ENCODE results near the gene FLOT1. TPM values are rescaled to one million over a fixed set of nuclear protein-coding genes. Genes with fewer than 3 reads are reported as not detected.

The FLOT1 gene
- total RNA-seq, 1 experiment from 2014 or later, result 116 TPM

GRCh38 chr6:30716879-30717128 lies 25.7 kb downstream of the FLOT1 start:
- Histone ChIP-seq H3K27me3 (replicated peaks; ENCODE audit: insufficient read depth, low read depth, low read length, poor library complexity) (no peaks in the 10 kb centered on the region), H3K9me3 (ENCODE audit: low read depth, low read length, poor library complexity, severe bottlenecking) (no peaks in the 10 kb centered on the region), H3K27ac (ENCODE audit: low read depth, low read length, poor library complexity, severe bottlenecking) (peak overlapping the region; percentile 94), H3K4me1 (ENCODE audit: insufficient read depth, low read length, poor library complexity, severe bottlenecking) (peaks cover 19% of the 10 kb centered on the region), H3K36me3 (ENCODE audit: insufficient read depth, low read length, poor library complexity, severe bottlenecking) (peaks cover 38% of the 10 kb centered on the region), H3K4me3 (ENCODE audit: low read depth, low read length, poor library complexity, severe bottlenecking) (peak overlapping the region; percentile 50)
- ChIA-PET CTCF (interaction anchor here (0.6 to 0.8 kb wide), 2 partner anchors 38 to 682 kb away, joined by 3 to 5 read pairs; no protein-coding TSS in a partner anchor), POLR2A (ENCODE audit: low non-redundant PET) (interaction anchor here (0.6 to 1.0 kb wide), 3 partner anchors 28 to 165 kb away, joined by 3 to 4 read pairs (median 3); no protein-coding TSS in a partner anchor)
- no TSS peak for BruUV-seq (replicated peaks)
- no peak for TF ChIP-seq EZH2 (IDR thresholded peaks at IDR 0.05; ENCODE audit: borderline replicate concordance, low read depth, low read length, poor library complexity, severe bottlenecking)
- no peak for TF ChIP-seq CTCF (conservative IDR thresholded peaks at IDR 0.05; ENCODE audit: low read depth, low read length)
- intact Hi-C loops (cut with micrococcal nuclease; ENCODE audit: unreplicated experiment), result loop anchor here (1.0 to 2.0 kb wide), 2 partner anchors 26 to 100 kb away; partner anchors contain the start of genes MRPS18B, NRM and PPP1R10
- no peak for DNase-seq (ENCODE audit: low spot score)

GRCh38 chr6:30714263-30714662 lies 28.2 kb downstream of the FLOT1 start:
- Histone ChIP-seq H3K4me3 (ENCODE audit: low read depth, low read length, poor library complexity, severe bottlenecking) (no peak overlapping the region), H3K27me3 (replicated peaks; ENCODE audit: insufficient read depth, low read depth, low read length, poor library complexity) (no peaks in the 10 kb centered on the region), H3K9me3 (ENCODE audit: low read depth, low read length, poor library complexity, severe bottlenecking) (no peaks in the 10 kb centered on the region), H3K36me3 (ENCODE audit: insufficient read depth, low read length, poor library complexity, severe bottlenecking) (peaks cover 53% of the 10 kb centered on the region), H3K4me1 (ENCODE audit: insufficient read depth, low read length, poor library complexity, severe bottlenecking) (peaks cover 17% of the 10 kb centered on the region), H3K27ac (ENCODE audit: low read depth, low read length, poor library complexity, severe bottlenecking) (no peak overlapping the region)
- ChIA-PET CTCF (interaction anchor here (0.6 to 0.7 kb wide), 2 partner anchors 16 to 42 kb away, joined by 3 to 4 read pairs; no protein-coding TSS in a partner anchor), POLR2A (ENCODE audit: low non-redundant PET) (no interaction called here)
- no peak for DNase-seq (ENCODE audit: low spot score)
- BruUV-seq (replicated peaks), result no TSS peak
- intact Hi-C loops (cut with micrococcal nuclease; ENCODE audit: unreplicated experiment), result no loop called here
- TF ChIP-seq CTCF (conservative IDR thresholded peaks at IDR 0.05; ENCODE audit: low read depth, low read length), result no peak
- no peak for TF ChIP-seq EZH2 (IDR thresholded peaks at IDR 0.05; ENCODE audit: borderline replicate concordance, low read depth, low read length, poor library complexity, severe bottlenecking)

GRCh38 chr6:30712441-30712945 lies 30.0 kb downstream of the FLOT1 start:
- ChIA-PET CTCF (no interaction called here), POLR2A (ENCODE audit: low non-redundant PET) (no interaction called here)
- Histone ChIP-seq H3K4me1 (ENCODE audit: insufficient read depth, low read length, poor library complexity, severe bottlenecking) (peaks cover 7% of the 10 kb centered on the region), H3K36me3 (ENCODE audit: insufficient read depth, low read length, poor library complexity, severe bottlenecking) (peaks cover 64% of the 10 kb centered on the region), H3K27me3 (replicated peaks; ENCODE audit: insufficient read depth, low read depth, low read length, poor library complexity) (no peaks in the 10 kb centered on the region), H3K4me3 (ENCODE audit: low read depth, low read length, poor library complexity, severe bottlenecking) (no peak overlapping the region), H3K9me3 (ENCODE audit: low read depth, low read length, poor library complexity, severe bottlenecking) (no peaks in the 10 kb centered on the region), H3K27ac (ENCODE audit: low read depth, low read length, poor library complexity, severe bottlenecking) (no peak overlapping the region)
- intact Hi-C loops (cut with micrococcal nuclease; ENCODE audit: unreplicated experiment), result no loop called here
- no peak for TF ChIP-seq EZH2 (IDR thresholded peaks at IDR 0.05; ENCODE audit: borderline replicate concordance, low read depth, low read length, poor library complexity, severe bottlenecking)
- TF ChIP-seq CTCF (conservative IDR thresholded peaks at IDR 0.05; ENCODE audit: low read depth, low read length), result no peak
- BruUV-seq (replicated peaks), result TSS peak; percentile 3
- no peak for DNase-seq (ENCODE audit: low spot score)
